ENCODE results near the gene FBP2.
"Not testable (repeated sequence)": the region's sequence is repeated elsewhere in the genome, so short reads cannot be mapped to it uniquely, and the experiment has no call there.

The FBP2 gene

DNA sequence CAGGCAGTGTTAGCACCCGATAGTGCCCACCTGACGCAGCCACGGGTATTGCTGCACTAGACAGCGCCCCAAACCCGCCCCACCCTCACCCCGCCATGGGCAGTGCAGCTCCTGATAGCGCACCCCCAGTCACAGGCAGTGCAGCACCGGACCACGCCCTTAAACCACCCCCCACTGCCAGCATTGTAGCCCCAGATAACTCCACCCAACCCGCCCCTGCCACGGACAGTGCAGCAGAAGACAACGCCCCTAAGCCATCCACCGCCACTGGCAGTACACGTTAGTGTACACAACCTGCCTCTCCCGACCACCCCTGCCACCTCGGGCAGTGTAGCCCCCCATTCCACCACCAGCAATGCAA, 39.6 kb downstream of the FBP2 start:
- H3K79me2 ChIP-seq (ENCODE audit: insufficient read depth, low read depth): no peaks in the 10 kb centered on the region
- H3K4me3 ChIP-seq (IDR thresholded peaks at IDR 0.05; ENCODE audit: insufficient read depth, low read depth, low read length): no peak overlapping the region
- H3K9ac ChIP-seq: no peak overlapping the region
- H3K4me2 ChIP-seq: no peak overlapping the region
- H3K4me1 ChIP-seq (ENCODE audit: low read depth, poor library complexity, severe bottlenecking): peaks cover 6% of the 10 kb centered on the region
- TF ChIP-seq, protein P1, sequence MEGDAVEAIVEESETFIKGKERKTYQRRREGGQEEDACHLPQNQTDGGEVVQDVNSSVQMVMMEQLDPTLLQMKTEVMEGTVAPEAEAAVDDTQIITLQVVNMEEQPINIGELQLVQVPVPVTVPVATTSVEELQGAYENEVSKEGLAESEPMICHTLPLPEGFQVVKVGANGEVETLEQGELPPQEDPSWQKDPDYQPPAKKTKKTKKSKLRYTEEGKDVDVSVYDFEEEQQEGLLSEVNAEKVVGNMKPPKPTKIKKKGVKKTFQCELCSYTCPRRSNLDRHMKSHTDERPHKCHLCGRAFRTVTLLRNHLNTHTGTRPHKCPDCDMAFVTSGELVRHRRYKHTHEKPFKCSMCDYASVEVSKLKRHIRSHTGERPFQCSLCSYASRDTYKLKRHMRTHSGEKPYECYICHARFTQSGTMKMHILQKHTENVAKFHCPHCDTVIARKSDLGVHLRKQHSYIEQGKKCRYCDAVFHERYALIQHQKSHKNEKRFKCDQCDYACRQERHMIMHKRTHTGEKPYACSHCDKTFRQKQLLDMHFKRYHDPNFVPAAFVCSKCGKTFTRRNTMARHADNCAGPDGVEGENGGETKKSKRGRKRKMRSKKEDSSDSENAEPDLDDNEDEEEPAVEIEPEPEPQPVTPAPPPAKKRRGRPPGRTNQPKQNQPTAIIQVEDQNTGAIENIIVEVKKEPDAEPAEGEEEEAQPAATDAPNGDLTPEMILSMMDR (conservative IDR thresholded peaks at IDR 0.05; ENCODE audit: low read depth, low read length): no peak
- no peaks in the 10 kb centered on the region for H3K36me3 ChIP-seq (ENCODE audit: insufficient read depth)
- no peaks in the 10 kb centered on the region for H4K20me1 ChIP-seq (ENCODE audit: insufficient read depth)
- H2AFZ ChIP-seq (ENCODE audit: low read depth): no peak overlapping the region
- H3K27ac ChIP-seq: no peak overlapping the region
- peaks cover 3% of the 10 kb centered on the region; the same call in 1 of the 2 replicates for H3K27me3 ChIP-seq (ENCODE audit: insufficient read depth, low read depth)

- H3K79me2 ChIP-seq (ENCODE audit: insufficient read depth, low read depth): no peaks in the 10 kb centered on the region
- TF ChIP-seq, protein P1 (conservative IDR thresholded peaks at IDR 0.05; ENCODE audit: low read depth, low read length): no peak
- no peaks in the 10 kb centered on the region for H3K36me3 ChIP-seq (ENCODE audit: insufficient read depth)
- H3K4me3 ChIP-seq (IDR thresholded peaks at IDR 0.05; ENCODE audit: insufficient read depth, low read depth, low read length): no peak overlapping the region
- peaks cover 6% of the 10 kb centered on the region for H3K4me1 ChIP-seq (ENCODE audit: low read depth, poor library complexity, severe bottlenecking)
- H3K9ac ChIP-seq: no peak overlapping the region
- H2AFZ ChIP-seq (ENCODE audit: low read depth): no peak overlapping the region
- H3K27me3 ChIP-seq (ENCODE audit: insufficient read depth, low read depth): peaks cover 3% of the 10 kb centered on the region; the same call in 1 of the 2 replicates
- H3K4me2 ChIP-seq: no peak overlapping the region
- H3K27ac ChIP-seq: no peak overlapping the region
- H4K20me1 ChIP-seq (ENCODE audit: insufficient read depth): no peaks in the 10 kb centered on the region
Observed at GRCh38 chr9:94553029-94553938, 40.3 kb downstream of the FBP2 start.

DNA sequence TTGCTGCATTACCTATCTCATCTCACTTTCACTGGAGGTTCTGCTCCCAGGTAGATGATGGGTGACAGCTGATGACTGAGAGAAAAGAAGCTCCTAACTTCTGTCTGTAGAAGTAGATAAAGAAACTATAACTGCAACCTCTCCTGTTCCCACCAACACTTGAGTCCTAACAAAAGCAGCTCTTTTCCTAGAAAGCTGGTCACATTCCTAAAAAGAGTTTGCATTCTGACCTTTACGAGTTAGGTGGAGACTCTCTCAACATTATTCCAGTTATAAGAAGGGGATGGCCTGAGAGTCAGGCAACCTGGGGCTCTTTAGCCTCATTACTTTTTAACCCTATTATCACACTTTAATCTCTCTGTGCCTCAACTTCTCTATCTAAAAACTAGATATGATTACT, 47.7 kb downstream of the FBP2 start:
- Histone ChIP-seq H3K79me2 (ENCODE audit: insufficient read depth, low read depth) (no peaks in the 10 kb centered on the region), H3K9ac (no peak overlapping the region), H3K4me1 (ENCODE audit: low read depth, poor library complexity, severe bottlenecking) (no peaks in the 10 kb centered on the region), H3K4me2 (no peak overlapping the region), H3K27me3 (ENCODE audit: insufficient read depth, low read depth) (no peaks in the 10 kb centered on the region), H3K36me3 (ENCODE audit: insufficient read depth) (no peaks in the 10 kb centered on the region), H3K4me3 (IDR thresholded peaks at IDR 0.05; ENCODE audit: insufficient read depth, low read depth, low read length) (no peak overlapping the region), H2AFZ (ENCODE audit: low read depth) (no peak overlapping the region), H4K20me1 (ENCODE audit: insufficient read depth) (no peaks in the 10 kb centered on the region), H3K27ac (no peak overlapping the region)
- TF ChIP-seq, protein P1 (conservative IDR thresholded peaks at IDR 0.05; ENCODE audit: low read depth, low read length): no peak

GRCh38 chr9:94544335-94544734, 49.3 kb downstream of the FBP2 start:
- H4K20me1 ChIP-seq (ENCODE audit: insufficient read depth); H3K79me2 ChIP-seq (ENCODE audit: insufficient read depth, low read depth); H3K36me3 ChIP-seq (ENCODE audit: insufficient read depth); H3K4me3 ChIP-seq (IDR thresholded peaks at IDR 0.05; ENCODE audit: insufficient read depth, low read depth, low read length); H3K4me1 ChIP-seq (ENCODE audit: low read depth, poor library complexity, severe bottlenecking); H3K9ac ChIP-seq; H3K27ac ChIP-seq; H3K27me3 ChIP-seq (ENCODE audit: insufficient read depth, low read depth); H3K4me2 ChIP-seq; H2AFZ ChIP-seq (ENCODE audit: low read depth): not testable (repeated sequence)

GRCh38 chr9:94538908-94539307, 54.7 kb downstream of the FBP2 start:
- H3K9ac ChIP-seq: no peak overlapping the region
- no peak overlapping the region for H3K4me2 ChIP-seq
- no peaks in the 10 kb centered on the region for H4K20me1 ChIP-seq (ENCODE audit: insufficient read depth)
- no peaks in the 10 kb centered on the region for H3K36me3 ChIP-seq (ENCODE audit: insufficient read depth)
- H3K27ac ChIP-seq: no peak overlapping the region
- H3K79me2 ChIP-seq (ENCODE audit: insufficient read depth, low read depth): no peaks in the 10 kb centered on the region
- no peaks in the 10 kb centered on the region for H3K4me1 ChIP-seq (ENCODE audit: low read depth, poor library complexity, severe bottlenecking)
- TF ChIP-seq, protein P1 (conservative IDR thresholded peaks at IDR 0.05; ENCODE audit: low read depth, low read length): no peak
- no peak overlapping the region for H3K4me3 ChIP-seq (IDR thresholded peaks at IDR 0.05; ENCODE audit: insufficient read depth, low read depth, low read length)
- H3K27me3 ChIP-seq (ENCODE audit: insufficient read depth, low read depth): no peaks in the 10 kb centered on the region
- H2AFZ ChIP-seq (ENCODE audit: low read depth): no peak overlapping the region
